Neural cell (in vitro differentiated cells): ENCODE measurements around the gene FGD5. TPM values are rescaled to one million over a fixed set of nuclear protein-coding genes. Genes with fewer than 3 reads are reported as not detected.

Source experiments
- H2AFZ ChIP-seq: fragments of 200-600, 300-800 bp; sonication (generic), shearing (Covaris generic); 2 replicates; pipeline ENCODE4 v1.6.0; 2014; ENCODE audit warnings: low read depth, mild to moderate bottlenecking, antibody characterized with exemption, low read length, moderate library complexity
- H3F3A ChIP-seq: fragments of 200-600 bp; shearing (Covaris generic); 2 replicates; pipeline ENCODE4 v1.6.1; 2016; ENCODE audit warnings: mild to moderate bottlenecking, moderate library complexity, mixed read lengths, antibody characterized with exemption, low read length; ENCODE audit not compliant: insufficient read depth, poor library complexity, severe bottlenecking
- H3K27ac ChIP-seq: fragments of 200-600, 300-800 bp; sonication (generic), shearing (Covaris generic); 2 replicates; pipeline ENCODE4 v1.5.1; 2014; ENCODE audit warnings: mild to moderate bottlenecking, low read length, moderate library complexity
- H3K27me3 ChIP-seq: fragments of 300-800, 200-600 bp; sonication (generic), shearing (Covaris generic); 2 replicates; pipeline ENCODE4 v1.6.0; 2014; ENCODE audit warnings: mild to moderate bottlenecking, low read depth, low read length, moderate library complexity; ENCODE audit not compliant: insufficient read depth
- H3K36me3 ChIP-seq: fragments of 300-800, 200-600 bp; sonication (generic), shearing (Covaris generic); 2 replicates; pipeline ENCODE4 v1.5.1; 2014; ENCODE audit warnings: mild to moderate bottlenecking, antibody characterized with exemption, low read length, moderate library complexity; ENCODE audit not compliant: insufficient read depth
- H3K4me2 ChIP-seq: fragments of 300-800, 200-600 bp; sonication (generic), shearing (Covaris generic); 2 replicates; pipeline ENCODE4 v1.6.0; 2014; ENCODE audit warnings: mild to moderate bottlenecking, low read length
- H3K4me3 ChIP-seq: fragments of 300-800, 200-600 bp; sonication (generic), shearing (Covaris generic); 2 replicates; pipeline ENCODE4 v1.5.1; 2014; ENCODE audit warnings: mild to moderate bottlenecking, low read length, moderate library complexity
- H3K79me2 ChIP-seq: fragments of 200-600 bp; shearing (Covaris generic); replicated peaks from 2 replicates; pipeline ENCODE4 v1.6.0; 2014; ENCODE audit warnings: mild to moderate bottlenecking, low read length, moderate library complexity; ENCODE audit not compliant: insufficient read depth
- H3K9ac ChIP-seq: fragments of 300-800, 200-600 bp; sonication (generic), shearing (Covaris generic); 2 replicates; pipeline ENCODE4 v1.6.1; 2016; ENCODE audit warnings: mild to moderate bottlenecking, low read length, mixed read lengths
- H3K9me2 ChIP-seq: fragments of 200-600 bp; shearing (Covaris generic); 2 replicates; pipeline ENCODE4 v1.6.1; 2016; ENCODE audit warnings: mild to moderate bottlenecking, low read length, mixed read lengths; ENCODE audit not compliant: insufficient read depth
- H3K9me3 ChIP-seq: fragments of 200-600, 300-800 bp; sonication (generic), shearing (Covaris generic); 2 replicates; pipeline ENCODE4 v1.6.1; 2016; ENCODE audit warnings: mild to moderate bottlenecking, mixed run types, low read length, moderate library complexity, mixed read lengths
- H4K20me1 ChIP-seq: fragments of 200-600 bp; shearing (Covaris generic); 2 replicates; pipeline ENCODE4 v1.6.1; 2016; ENCODE audit warnings: mild to moderate bottlenecking, mixed run types; ENCODE audit not compliant: insufficient read depth
- CTCF ChIP-seq: fragments of 450-650 bp; IDR thresholded peaks from 2 replicates; pipeline ENCODE4 v1.5.1; 2014; ENCODE audit warnings: antibody characterized with exemption, mild to moderate bottlenecking, moderate library complexity; ENCODE audit not compliant: poor library complexity, severe bottlenecking
- EP300 ChIP-seq: fragments of 450-650 bp; conservative IDR thresholded peaks from 2 replicates; pipeline ENCODE4 v1.6.1; 2014; ENCODE audit warnings: antibody characterized with exemption, mild to moderate bottlenecking, moderate library complexity; ENCODE audit not compliant: poor library complexity, severe bottlenecking
- EZH2 ChIP-seq: fragments of 200-600, 300-800 bp; shearing (Covaris generic), sonication (generic); IDR thresholded peaks from 2 replicates; pipeline ENCODE4 v1.6.1; 2014; ENCODE audit warnings: antibody characterized with exemption, low read length, borderline replicate concordance, mild to moderate bottlenecking; ENCODE audit not compliant: insufficient read depth, poor library complexity, severe bottlenecking
- MXI1 ChIP-seq: fragments of 450-650 bp; conservative IDR thresholded peaks from 2 replicates; pipeline ENCODE4 v1.6.1; 2014; ENCODE audit warnings: antibody characterized with exemption, mild to moderate bottlenecking; ENCODE audit not compliant: poor library complexity, severe bottlenecking
- POLR2AphosphoS5 ChIP-seq: IDR thresholded peaks from 2 replicates; pipeline ENCODE4 v1.6.1; 2012
- RAD21 ChIP-seq: fragments of 450-650 bp; conservative IDR thresholded peaks from 2 replicates; pipeline ENCODE4 v1.6.1; 2014; ENCODE audit warnings: antibody characterized with exemption, mild to moderate bottlenecking, moderate library complexity
- REST ChIP-seq: IDR thresholded peaks from 2 replicates; pipeline ENCODE4 v1.6.1; 2012; ENCODE audit warnings: borderline replicate concordance
- SMC3 ChIP-seq: fragments of 450-650 bp; conservative IDR thresholded peaks from 2 replicates; pipeline ENCODE4 v1.6.1; 2014; ENCODE audit warnings: antibody characterized with exemption, mild to moderate bottlenecking, moderate library complexity; ENCODE audit not compliant: poor library complexity
- TAF1 ChIP-seq: IDR thresholded peaks from 2 replicates; pipeline ENCODE4 v1.6.1; 2012; ENCODE audit warnings: low read depth
- polyA plus RNA-seq: library from polyadenylated mRNA; depleted of rRNA; stranded (reverse); fragments of >200 nt; gene quantifications from 2 replicates; pipeline ENCODE4 v1.2.3, GENCODE V29; 2014

Gene FGD5
- polyA plus RNA-seq, 1 donor from 2014 or later, result not detected

- H3K9me3 ChIP-seq, result no peaks in the 10 kb centered on the region
- H3K4me3 ChIP-seq, result no peak overlapping the region
- H3K27me3 ChIP-seq, result no peaks in the 10 kb centered on the region
- H3K36me3 ChIP-seq, result no peaks in the 10 kb centered on the region
- H3K9ac ChIP-seq, result no peak overlapping the region
- no peaks in the 10 kb centered on the region for H4K20me1 ChIP-seq
- H2AFZ ChIP-seq, result no peak overlapping the region
- TF ChIP-seq EZH2 (no peak), EP300 (no peak), SMC3 (no peak), RAD21 (no peak), TAF1 (no peak), POLR2AphosphoS5 (no peak), MXI1 (no peak), CTCF (no peak), REST (no peak)
- no peaks in the 10 kb centered on the region for H3F3A ChIP-seq
- H3K4me2 ChIP-seq, result no peak overlapping the region
- H3K9me2 ChIP-seq, result no peaks in the 10 kb centered on the region
- H3K27ac ChIP-seq, result no peak overlapping the region
- no peaks in the 10 kb centered on the region for H3K79me2 ChIP-seq
Observed at GRCh38 chr3:14821151-14821550, 2.4 kb downstream of the FGD5 start.

DNA sequence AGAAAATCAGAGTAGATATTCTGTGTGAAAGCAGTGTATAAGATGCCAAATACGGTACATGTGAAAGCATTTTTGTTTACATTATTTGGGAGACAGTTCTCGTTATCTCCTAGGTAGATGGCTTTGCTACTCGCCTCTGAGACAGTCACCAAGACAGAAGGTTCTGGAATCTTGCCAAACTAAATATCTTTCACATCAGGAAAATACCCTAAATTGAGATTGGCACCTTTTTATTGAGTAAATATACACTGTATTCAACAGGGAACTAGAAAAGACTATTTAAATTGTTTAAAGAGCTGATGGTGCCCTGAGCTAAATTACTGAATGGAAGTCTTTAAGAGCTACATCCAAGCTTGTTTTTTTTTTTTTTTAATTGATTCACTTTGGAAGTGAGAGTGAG lies 3.4 kb downstream of the FGD5 start:
- TF ChIP-seq REST, result no peak
- no peak for TF ChIP-seq SMC3
- TF ChIP-seq RAD21, result no peak
- TF ChIP-seq CTCF, result no peak
- TF ChIP-seq POLR2AphosphoS5, result no peak
- no peak for TF ChIP-seq MXI1
- TF ChIP-seq TAF1, result no peak
- TF ChIP-seq EP300, result no peak
- no peak for TF ChIP-seq EZH2
- no peaks in the 10 kb centered on the region for H4K20me1 ChIP-seq
- H3K9me3 ChIP-seq, result no peaks in the 10 kb centered on the region
- no peak overlapping the region for H3K4me2 ChIP-seq
- no peaks in the 10 kb centered on the region for H3F3A ChIP-seq
- H3K36me3 ChIP-seq, result no peaks in the 10 kb centered on the region
- H3K9ac ChIP-seq, result no peak overlapping the region
- H2AFZ ChIP-seq, result no peak overlapping the region
- H3K9me2 ChIP-seq, result no peaks in the 10 kb centered on the region
- no peak overlapping the region for H3K4me3 ChIP-seq
- H3K27me3 ChIP-seq, result no peaks in the 10 kb centered on the region
- no peak overlapping the region for H3K27ac ChIP-seq
- no peaks in the 10 kb centered on the region for H3K79me2 ChIP-seq
